ENCODE results near the gene ADSS2. TPM values are rescaled to one million over a fixed set of nuclear protein-coding genes. Genes with fewer than 3 reads are reported as not detected.

ADSS2 gene
- total and polyA plus RNA-seq, 2 donors (not counting 3 experiments of a cell fraction or from before 2014, with no cell fraction given): 35.5 to 90.6 TPM

- Histone ChIP-seq H3K36me3 (ENCODE audit: control insufficient read depth in 2 of 2, extremely low read depth in 1 of 2, insufficient read depth in 2 of 2, low read length in 2 of 2) (peaks cover 9 to 10% of the 10 kb centered on the region in 2 experiments), H3K4me2 (ENCODE audit: insufficient read depth, low read length) (no peak overlapping the region), H4K20me1 (replicated peaks; ENCODE audit: control insufficient read depth, extremely low read depth, insufficient read depth, low read length) (no peaks in the 10 kb centered on the region), H3K9ac (replicated peaks; ENCODE audit: extremely low read depth, insufficient read depth, low read length) (no peak overlapping the region), H2AFZ (ENCODE audit: low read depth, low read length) (no peak overlapping the region), H3K4me1 (ENCODE audit: control insufficient read depth, extremely low read depth, insufficient read depth, low read length) (no peaks in the 10 kb centered on the region), H3K27me3 (ENCODE audit: control insufficient read depth in 2 of 2, insufficient read depth in 2 of 2, low read length in 2 of 2) (no peaks in the 10 kb centered on the region), H3K9me3 (replicated peaks; ENCODE audit: control insufficient read depth, insufficient read depth, low read length) (no peaks in the 10 kb centered on the region), H3K9me1 (replicated peaks; ENCODE audit: control insufficient read depth, extremely low read depth, insufficient read depth, low read length) (no peaks in the 10 kb centered on the region), H3K27ac (ENCODE audit: insufficient read depth, low read depth, low read length) (no peak overlapping the region), H3K79me2 (ENCODE audit: control insufficient read depth, insufficient read depth, low read length) (no peaks in the 10 kb centered on the region), H3K4me3 (replicated peaks in 1 of 3; ENCODE audit: insufficient read depth in 1 of 3, low read depth in 1 of 3, low read length in 3 of 3) (no peak overlapping the region)
- ChIA-PET POLR2A (no interaction called here), CTCF (no interaction called here)
- no peak for TF ChIP-seq MAX (IDR thresholded peaks at IDR 0.05; ENCODE audit: insufficient read depth, insufficient read length)
- no peak for TF ChIP-seq MYC (IDR thresholded peaks at IDR 0.05; ENCODE audit: low read depth, low read length)
- no peak for TF ChIP-seq GATA2 (IDR thresholded peaks at IDR 0.05; ENCODE audit: insufficient read depth, insufficient read length, low read depth, low read length)
- no TSS peak for BruUV-seq (replicated peaks)
- dilution Hi-C loops (cut with MboI; ENCODE audit: extremely low pct_ligation_motif_present, low sequenced_read_pairs) (no loop called here), intact Hi-C loops (cut with micrococcal nuclease) (no loop called here)
- FAIRE-seq (no peak), DNase-seq (ENCODE audit: low read depth, low spot score) (no peak)
Measured at GRCh38 chr1:244403431-244403830, 48.3 kb downstream of the ADSS2 start.

GRCh38 chr1:244400974-244401373 is 50.7 kb downstream of the ADSS2 start:
- Histone ChIP-seq H3K36me3 (ENCODE audit: control insufficient read depth in 2 of 2, extremely low read depth in 1 of 2, insufficient read depth in 2 of 2, low read length in 2 of 2) (peaks cover 2 to 6% of the 10 kb centered on the region in 2 experiments), H3K4me3 (replicated peaks in 1 of 3; ENCODE audit: insufficient read depth in 1 of 3, low read depth in 1 of 3, low read length in 3 of 3) (no peak overlapping the region), H3K9me1 (replicated peaks; ENCODE audit: control insufficient read depth, extremely low read depth, insufficient read depth, low read length) (no peaks in the 10 kb centered on the region), H3K79me2 (ENCODE audit: control insufficient read depth, insufficient read depth, low read length) (no peaks in the 10 kb centered on the region), H3K4me2 (ENCODE audit: insufficient read depth, low read length) (no peak overlapping the region), H4K20me1 (replicated peaks; ENCODE audit: control insufficient read depth, extremely low read depth, insufficient read depth, low read length) (no peaks in the 10 kb centered on the region), H3K27ac (ENCODE audit: insufficient read depth, low read depth, low read length) (no peak overlapping the region), H2AFZ (ENCODE audit: low read depth, low read length) (no peak overlapping the region), H3K9ac (replicated peaks; ENCODE audit: extremely low read depth, insufficient read depth, low read length) (no peak overlapping the region), H3K4me1 (ENCODE audit: control insufficient read depth, extremely low read depth, insufficient read depth, low read length) (no peaks in the 10 kb centered on the region), H3K27me3 (ENCODE audit: control insufficient read depth in 2 of 2, insufficient read depth in 2 of 2, low read length in 2 of 2) (no peaks in the 10 kb centered on the region), H3K9me3 (replicated peaks; ENCODE audit: control insufficient read depth, insufficient read depth, low read length) (no peaks in the 10 kb centered on the region)
- FAIRE-seq (peak; percentile 12), DNase-seq (ENCODE audit: low read depth, low spot score) (no peak)
- dilution Hi-C loops (cut with MboI; ENCODE audit: extremely low pct_ligation_motif_present, low sequenced_read_pairs) (no loop called here), intact Hi-C loops (cut with micrococcal nuclease) (no loop called here)
- TF ChIP-seq CTCF (IDR thresholded peaks at IDR 0.05; ENCODE audit: extremely low read depth in 1 of 2, insufficient read depth in 1 of 2, low read depth in 1 of 2, low read length in 2 of 2) (no peak), GATA2 (IDR thresholded peaks at IDR 0.05; ENCODE audit: insufficient read depth, insufficient read length, low read depth, low read length) (no peak), FOS (IDR thresholded peaks at IDR 0.05; ENCODE audit: borderline replicate concordance, insufficient read depth, low read length) (no peak)
- ChIA-PET CTCF (interaction anchor here (1.4 to 2.5 kb wide), 2 partner anchors 14 to 19 kb away, joined by 3 to 5 read pairs; no protein-coding TSS in a partner anchor), POLR2A (no interaction called here)
- BruUV-seq (replicated peaks): no TSS peak
